Left ventricle myocardium superior (tissue), 1 donor: ENCODE measurements around the gene RBBP4. TPM values are rescaled to one million over a fixed set of nuclear protein-coding genes. Genes with fewer than 3 reads are reported as not detected.
"Not testable (repeated sequence)": the region's sequence is repeated elsewhere in the genome, so short reads cannot be mapped to it uniquely, and the experiment has no call there.

ENCODE experiments used
- ATAC-seq: fragments of 200-7000 bp; cut with Tn5 transposase; one replicate; pipeline ENCODE4 v1.9.1; 2020; ENCODE audit warnings: mild to moderate bottlenecking, moderate library complexity
- DNase-seq: peaks from one replicate; pipeline ENCODE4 v3.0.0-alpha.2; 2020
- intact Hi-C: fragments of 100-400 bp; cut with micrococcal nuclease; formaldehyde crosslinking; loops from one replicate; pipeline ENCODE4 v1.11.0; 2022
- total RNA-seq: library from RNA; stranded (reverse); fragmentation: NEBNext Ultra II Directional; extraction: Animal tissue kit (Norgen Biotek cat#: 25700); gene quantifications from one replicate; pipeline ENCODE4 v1.2.1, GENCODE V29; 2021
- donor health status: DM: no; HTN: yes; CAD: no; lungs with severe emphysema.

The RBBP4 gene
- total RNA-seq, 1 donor from 2014 or later, result 98.9 TPM

DNA sequence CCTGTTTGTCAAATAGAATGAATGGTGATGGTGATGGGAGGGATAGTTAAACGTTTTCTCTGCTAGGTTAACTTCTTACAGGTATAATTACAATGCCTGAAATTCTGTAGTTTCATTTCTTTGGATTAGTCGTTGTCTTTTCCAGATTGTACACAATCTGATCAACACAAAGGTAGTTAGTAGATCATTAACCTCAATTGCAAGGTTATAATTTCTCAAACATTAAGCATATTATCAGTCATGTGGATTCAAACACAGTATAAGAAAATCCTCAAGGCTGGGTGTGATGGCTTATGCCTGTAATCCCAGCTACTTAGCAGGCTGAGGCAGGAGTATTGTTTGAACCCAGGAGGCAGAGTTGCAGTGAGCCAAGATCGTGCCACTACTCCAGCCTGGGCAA lies 31.0 kb downstream of the RBBP4 start:
- DNase-seq (no peak), ATAC-seq (no peak)
- intact Hi-C loops, result no loop called here

DNA sequence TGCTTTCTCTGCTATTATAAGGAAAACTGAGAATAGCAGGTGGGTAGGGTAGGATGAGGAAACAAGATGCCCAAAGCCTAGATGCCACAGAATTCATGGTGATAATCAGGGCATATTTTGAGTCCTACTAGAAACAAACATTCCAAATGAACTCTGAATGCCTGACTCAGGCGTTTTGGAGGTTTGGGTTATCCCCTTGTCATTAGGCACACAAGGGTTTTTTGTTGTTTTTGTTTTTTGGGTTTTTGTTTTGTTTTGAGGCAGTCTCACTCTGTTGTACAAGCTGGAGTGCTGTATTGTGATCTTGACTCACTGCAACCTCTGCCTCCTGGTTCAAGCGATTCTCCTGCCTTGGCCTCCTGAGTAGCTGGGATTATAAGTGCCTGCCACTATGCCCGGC lies 32.4 kb downstream of the RBBP4 start:
- ATAC-seq (no peak), DNase-seq (no peak)
- intact Hi-C loops, result no loop called here

DNA sequence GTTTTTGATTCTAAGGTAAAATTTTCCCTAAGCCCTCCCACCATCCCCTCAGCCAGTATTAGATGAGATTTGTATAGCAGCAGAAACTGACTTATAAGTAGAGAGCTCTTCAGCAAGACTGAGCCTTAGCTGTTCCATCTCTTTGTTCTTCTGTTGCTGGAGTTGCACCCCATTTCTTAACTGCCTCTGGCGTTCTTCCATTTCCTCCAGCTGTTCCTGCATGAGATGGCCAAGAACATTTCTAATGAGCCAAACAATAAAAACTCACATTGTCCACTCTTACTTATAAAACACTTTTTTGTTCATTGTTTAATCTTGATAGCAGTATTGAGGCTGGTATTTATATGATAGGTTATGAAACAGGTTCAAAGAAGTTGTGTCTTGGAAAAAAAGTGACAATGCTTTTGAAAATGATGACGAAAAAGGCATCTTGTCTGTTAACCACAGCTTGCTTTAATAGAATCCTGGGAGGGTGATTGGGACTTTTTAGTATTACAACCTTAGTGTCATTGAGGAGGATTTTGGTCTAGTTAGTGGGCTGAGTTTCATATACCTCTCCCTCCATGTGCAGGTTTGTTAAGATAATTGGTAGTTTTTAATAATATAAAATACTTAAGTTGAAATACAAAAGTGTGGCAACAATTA lies 33.3 kb downstream of the RBBP4 start:
- ATAC-seq (peak; percentile 70), DNase-seq (no peak)
- intact Hi-C loops, result no loop called here

DNA sequence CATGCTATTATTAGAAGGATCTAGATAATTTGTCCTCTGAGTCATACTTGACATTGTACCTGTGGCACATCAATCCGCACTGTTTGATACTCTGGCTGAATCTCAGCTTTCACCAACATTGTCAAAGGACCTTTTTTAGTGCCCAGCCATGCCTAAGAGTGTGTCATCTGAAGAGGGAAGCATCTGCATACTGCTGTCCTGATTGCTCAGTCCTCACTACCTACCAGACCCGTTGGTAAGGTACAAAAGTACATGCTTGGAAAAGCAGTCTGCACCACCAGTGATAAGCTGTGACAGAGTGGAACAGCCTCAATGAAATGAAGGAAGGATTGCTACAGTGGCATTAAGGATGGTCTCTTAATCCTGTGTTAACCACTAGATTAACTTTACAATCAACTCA lies 34.5 kb downstream of the RBBP4 start:
- peak; percentile 37 for ATAC-seq

GRCh38 chr1:32686387-32686786 lies 35.4 kb downstream of the RBBP4 start:
- DNase-seq (no peak), ATAC-seq (no peak)
- intact Hi-C loops, result no loop called here

More for the DNA sequence above, 34.5 kb downstream of the RBBP4 start:
- DNase-seq, result no peak
- intact Hi-C loops, result no loop called here

DNA sequence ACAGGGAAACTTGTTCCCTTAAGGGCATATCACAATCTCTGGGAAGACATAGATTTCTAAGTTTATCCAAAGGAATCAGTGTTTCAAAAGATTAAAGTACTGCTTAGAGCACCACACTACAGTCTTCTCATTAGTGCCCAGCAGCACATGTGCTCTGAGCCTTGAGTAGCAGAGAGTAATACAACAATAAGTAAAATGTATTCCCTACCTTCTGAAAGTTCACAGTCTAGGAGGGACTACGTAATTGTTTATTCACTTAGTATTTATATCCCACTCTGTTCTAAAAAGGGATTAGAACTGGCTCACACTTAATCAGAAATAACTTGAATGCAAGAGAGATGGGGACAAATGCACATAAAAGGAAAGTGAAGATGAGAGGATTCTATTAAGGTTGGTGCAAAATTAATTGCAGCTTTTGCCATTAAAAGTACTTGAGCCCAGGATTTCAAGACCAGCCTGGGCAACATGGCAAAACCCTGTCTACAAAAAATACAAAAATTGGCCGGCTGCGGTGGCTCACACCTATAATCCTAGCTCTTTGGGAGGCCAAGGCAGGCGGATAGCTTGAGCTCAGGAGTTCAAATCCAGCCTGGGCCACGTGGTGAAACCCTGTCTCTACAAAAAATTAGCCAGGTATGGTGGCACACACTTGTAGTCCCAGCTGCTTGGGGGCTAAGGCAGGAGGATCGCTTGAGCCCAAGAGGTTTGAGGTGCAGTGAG lies 42.6 kb downstream of the RBBP4 start:
- DNase-seq, result no peak
- intact Hi-C loops, result no loop called here
- ATAC-seq, result peak; percentile 15

DNA sequence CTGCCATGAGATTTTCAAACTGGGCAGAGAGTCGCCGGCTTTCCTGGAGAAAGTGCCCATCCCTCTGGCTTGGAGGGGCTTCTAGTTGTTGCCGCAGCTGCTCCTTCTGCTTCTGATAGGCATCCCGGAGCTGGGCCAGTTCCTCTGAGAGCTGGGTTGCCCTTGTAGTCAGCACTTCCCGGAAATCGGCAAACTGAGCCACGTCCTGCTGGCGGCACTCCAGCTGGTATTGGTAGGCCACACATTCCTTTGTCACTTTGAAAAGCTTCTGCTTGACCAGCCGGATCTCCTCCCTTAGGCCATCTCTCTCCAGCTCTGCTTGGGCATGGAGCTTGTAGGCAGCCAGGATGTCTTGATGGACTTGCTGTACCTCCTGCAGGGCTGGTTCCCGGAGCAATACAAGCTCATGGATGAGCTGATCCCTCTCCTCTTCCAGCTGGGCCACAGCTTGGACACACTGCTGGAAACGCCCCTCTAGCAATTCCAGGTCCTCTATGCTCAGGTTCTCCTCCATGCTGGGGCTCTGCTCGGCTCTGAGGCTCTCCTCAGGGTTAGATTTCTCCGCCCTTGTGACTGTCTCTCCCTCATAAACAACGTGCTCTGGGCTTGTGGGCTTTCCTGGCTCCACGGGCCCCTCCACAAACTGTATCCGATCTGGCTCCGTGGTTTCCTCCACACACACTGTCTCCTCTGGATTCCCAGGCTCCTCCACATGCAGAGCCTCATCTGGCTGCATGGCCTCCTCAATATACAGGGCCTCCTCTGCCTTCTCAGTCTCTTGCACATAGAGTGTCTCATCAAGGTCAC lies 44.3 kb downstream of the RBBP4 start:
- intact Hi-C loops, result no loop called here
- peak; percentile 86 for DNase-seq
- ATAC-seq, result peak; percentile 56

GRCh38 chr1:32696041-32696440 lies 45.0 kb downstream of the RBBP4 start:
- intact Hi-C loops, result no loop called here
- ATAC-seq, result no peak
- no peak for DNase-seq

GRCh38 chr1:32696996-32697395 lies 46.0 kb downstream of the RBBP4 start:
- DNase-seq, ATAC-seq, intact Hi-C loops: not testable (repeated sequence)

DNA sequence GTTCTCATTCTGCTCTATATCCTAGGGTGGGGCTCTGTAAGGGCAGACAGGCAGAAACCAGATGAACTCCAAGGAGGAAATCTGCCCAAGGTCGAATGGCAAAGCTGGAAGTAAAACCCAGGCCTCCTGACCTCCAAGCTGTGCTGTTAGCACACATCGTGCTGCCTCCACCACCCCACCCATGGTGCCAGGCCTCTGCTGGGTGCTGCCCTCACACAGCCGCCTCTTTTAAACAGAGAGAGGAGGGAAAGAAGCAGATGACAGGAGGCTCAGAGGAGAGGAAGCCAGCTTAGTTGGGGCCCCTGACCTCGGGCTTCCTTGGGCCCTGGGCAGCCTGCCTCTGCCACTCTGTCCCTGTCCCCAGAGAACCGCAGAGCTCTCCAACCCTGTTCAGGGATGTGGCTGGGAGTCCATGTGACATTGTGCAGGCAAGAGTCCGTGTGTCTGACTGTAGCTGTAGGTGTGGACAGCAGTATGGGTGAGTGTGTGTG lies 50.5 kb downstream of the RBBP4 start:
- DNase-seq, result peak; percentile 46
- intact Hi-C loops, result no loop called here
- ATAC-seq, result peak; percentile 50

DNA sequence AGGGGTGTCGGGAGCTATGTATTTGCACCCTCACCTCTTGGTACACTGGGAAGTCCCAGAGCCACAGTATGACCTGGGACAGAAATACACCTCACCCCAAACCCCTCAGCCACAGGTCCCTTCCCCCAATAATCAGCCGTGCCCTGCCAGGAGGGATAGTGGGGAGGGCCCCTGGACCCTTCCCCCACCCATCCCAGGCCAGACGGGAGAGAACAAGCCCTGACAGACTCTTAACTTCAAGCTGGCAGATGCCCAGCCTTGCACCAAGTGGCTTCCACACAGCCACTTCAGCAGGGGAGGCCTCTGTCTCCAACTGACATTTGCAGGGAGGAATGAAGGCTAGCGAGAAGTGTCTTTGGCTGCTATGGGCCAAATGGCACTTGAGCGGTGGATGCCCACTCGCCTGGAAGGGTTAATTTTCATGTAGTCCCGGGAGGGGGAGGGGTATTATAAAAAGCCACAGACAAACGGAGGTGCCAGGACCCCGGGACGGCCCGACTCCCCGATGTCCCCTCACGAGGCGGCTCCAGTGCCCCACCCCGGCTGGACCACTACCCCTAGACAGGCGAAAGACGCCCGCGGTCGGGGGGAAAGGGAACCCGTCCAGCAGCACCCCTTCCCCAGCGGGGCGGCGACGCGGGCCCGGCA lies 51.1 kb downstream of the RBBP4 start:
- intact Hi-C loops, result no loop called here
- DNase-seq (peak; percentile 56), ATAC-seq (peak; percentile 48)

- intact Hi-C loops, result no loop called here
- ATAC-seq (peak; percentile 81), DNase-seq (peak; percentile 83)
These were observed 51.8 kb downstream of the RBBP4 start, which contains the start of gene SYNC for GRCh38 chr1:32702599-32703478. SYNC (minus strand) TSS chr1:32702770; CDS start chr1:32702660, 110 bp downstream.

DNA sequence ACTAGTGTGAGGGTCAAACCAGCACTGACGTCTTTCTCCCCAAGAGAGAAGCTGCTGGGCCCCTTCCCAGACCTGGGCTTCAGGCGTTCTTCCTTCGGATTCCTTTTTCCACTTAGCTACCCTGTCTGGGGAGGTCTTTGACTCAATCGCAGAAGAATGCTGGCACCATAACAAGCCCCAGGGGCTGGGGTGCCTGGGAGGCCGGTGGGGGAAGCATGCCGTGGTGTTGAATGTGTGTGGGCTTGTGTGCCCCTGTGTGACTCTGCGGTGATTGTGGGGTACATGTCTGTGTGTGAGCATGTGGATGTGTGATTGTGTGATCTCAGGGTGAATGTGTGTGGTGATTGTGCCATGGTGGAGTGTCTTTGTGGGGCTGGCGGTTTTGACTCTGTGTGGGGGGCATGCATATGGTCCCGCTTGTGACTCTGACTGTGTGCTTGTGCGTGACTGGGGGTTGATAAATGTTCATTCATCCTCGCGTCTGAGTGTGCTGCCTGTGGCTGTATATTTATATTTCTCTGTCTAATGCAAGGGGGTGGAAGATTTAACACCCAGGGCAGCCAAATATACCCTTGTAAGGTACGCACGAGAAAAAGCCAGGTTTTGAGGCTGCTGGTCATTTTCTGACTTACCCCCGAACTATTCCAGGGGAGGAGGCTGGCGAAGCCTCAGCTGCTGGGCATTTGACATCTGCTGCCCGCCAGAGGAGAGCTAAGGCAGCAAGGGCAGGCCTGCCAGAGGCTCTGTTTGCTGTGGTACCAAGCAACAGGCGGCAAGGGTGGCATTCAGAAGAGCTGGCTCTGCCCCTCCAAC lies 52.7 kb downstream of the RBBP4 start:
- intact Hi-C loops, result no loop called here
- peak; percentile 32 for ATAC-seq
- peak; percentile 64 for DNase-seq

- intact Hi-C loops, result no loop called here
- DNase-seq (no peak), ATAC-seq (no peak)
These were observed 54.5 kb downstream of the RBBP4 start for GRCh38 chr1:32705516-32705915.

GRCh38 chr1:32706491-32706890 lies 55.5 kb downstream of the RBBP4 start:
- DNase-seq, result no peak
- ATAC-seq, result no peak
- intact Hi-C loops, result no loop called here

- DNase-seq (no peak), ATAC-seq (no peak)
- intact Hi-C loops, result no loop called here
These were observed 58.1 kb downstream of the RBBP4 start for GRCh38 chr1:32709075-32709474.

DNA sequence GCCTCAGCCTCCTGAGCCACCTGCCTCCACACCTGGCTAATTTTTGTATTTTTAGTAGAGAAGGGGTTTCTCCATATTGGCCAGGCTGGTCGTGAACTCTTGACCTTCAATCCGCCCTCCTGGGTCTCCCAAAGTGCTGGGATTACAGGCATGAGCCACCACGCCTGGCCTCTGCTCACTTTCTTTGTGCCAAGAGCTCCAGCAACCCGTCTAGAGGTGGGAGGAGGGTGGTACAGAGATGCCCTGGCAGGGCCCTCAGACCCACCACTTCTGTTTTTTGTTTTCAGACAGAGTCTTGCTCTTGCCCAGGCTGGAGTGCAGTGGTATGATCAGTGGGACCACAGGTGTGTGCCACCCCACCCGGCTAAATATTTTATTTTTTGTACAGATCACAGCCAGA lies 58.5 kb downstream of the RBBP4 start:
- ATAC-seq (no peak), DNase-seq (no peak)
- intact Hi-C loops, result no loop called here

- not testable (repeated sequence) for ATAC-seq, DNase-seq
- intact Hi-C loops, result loop anchor here (5.0 kb wide), 1 partner anchor 61 kb away; no protein-coding TSS in a partner anchor
These were observed 60.2 kb downstream of the RBBP4 start for GRCh38 chr1:32711221-32711620.
